ENCODE results near the gene MEN1. TPM values are rescaled to one million over a fixed set of nuclear protein-coding genes. Genes with fewer than 3 reads are reported as not detected.

Gene MEN1
- total RNA-seq, 2 donors from 2014 or later, result 21.1 to 45.5 TPM

DNA sequence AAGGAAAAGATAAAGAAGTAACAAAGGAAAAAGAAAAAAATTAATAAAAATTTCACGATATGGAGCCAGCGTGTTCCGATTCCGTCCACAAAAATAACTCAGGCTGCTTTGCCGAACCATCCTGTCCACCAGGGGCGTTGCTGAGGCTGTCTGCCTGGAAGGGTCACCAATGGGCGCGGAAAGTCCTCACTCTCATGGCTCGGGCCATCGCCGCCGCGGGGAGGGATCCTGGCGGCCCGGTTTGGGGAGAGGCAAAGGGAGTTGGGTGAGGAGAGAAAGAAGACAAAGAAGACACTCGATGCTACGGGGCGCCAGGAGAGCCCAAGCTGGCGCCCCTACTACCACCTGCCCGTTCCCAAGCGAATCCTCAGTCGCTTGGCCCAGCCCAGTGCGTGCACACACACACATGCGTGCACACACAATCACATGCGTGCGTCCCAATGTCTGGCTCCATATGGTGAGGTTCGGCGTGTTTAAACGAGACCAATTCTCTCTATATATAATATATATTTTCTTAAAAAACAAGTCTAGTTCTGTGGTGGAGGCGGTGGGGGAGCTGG lies 45.0 kb downstream of the MEN1 start:
- no peak overlapping the region for H3K4me3 ChIP-seq
- no peak for DNase-seq
- no peak overlapping the region for H3K27ac ChIP-seq
- no peaks in the 10 kb centered on the region for H3K27me3 ChIP-seq
- H3K9ac ChIP-seq (ENCODE audit: low read depth in 2 of 2, low read length in 2 of 2), result no peak overlapping the region
- H3K36me3 ChIP-seq, result peaks cover 53% of the 10 kb centered on the region
- peaks cover 7% of the 10 kb centered on the region for H3K4me1 ChIP-seq
- no peaks in the 10 kb centered on the region for H3K9me3 ChIP-seq
- intact Hi-C loops (cut with DNase I), result no loop called here
- no peak for TF ChIP-seq CTCF (IDR thresholded peaks at IDR 0.05)

DNA sequence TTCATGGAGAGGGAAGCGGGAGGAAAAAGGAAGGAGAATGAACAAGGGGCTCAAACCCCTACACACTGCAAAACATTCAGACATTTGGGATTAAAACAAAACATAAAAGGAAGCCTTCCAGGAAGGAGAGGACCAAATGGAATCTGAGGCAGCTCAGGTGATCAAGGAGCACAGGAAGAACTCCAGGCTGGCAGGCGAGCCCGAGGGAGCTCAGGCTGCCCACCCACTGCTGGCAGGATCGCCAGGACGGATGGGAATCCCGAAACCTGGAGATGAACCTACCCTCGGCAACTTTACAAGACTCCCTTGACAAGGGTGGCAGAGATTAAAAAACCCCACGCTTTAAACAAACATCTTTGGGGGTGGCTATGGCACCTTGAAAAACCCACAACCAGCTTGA lies 45.6 kb downstream of the MEN1 start:
- DNase-seq, result no peak
- no peak for TF ChIP-seq CTCF (IDR thresholded peaks at IDR 0.05)
- Histone ChIP-seq H3K4me3 (no peak overlapping the region), H3K4me1 (peaks cover 7% of the 10 kb centered on the region), H3K9me3 (no peaks in the 10 kb centered on the region), H3K27me3 (no peaks in the 10 kb centered on the region), H3K36me3 (peaks cover 46% of the 10 kb centered on the region), H3K27ac (peak overlapping the region; percentile 34), H3K9ac (ENCODE audit: low read depth in 2 of 2, low read length in 2 of 2) (no peak overlapping the region)
- intact Hi-C loops (cut with DNase I), result no loop called here

DNA sequence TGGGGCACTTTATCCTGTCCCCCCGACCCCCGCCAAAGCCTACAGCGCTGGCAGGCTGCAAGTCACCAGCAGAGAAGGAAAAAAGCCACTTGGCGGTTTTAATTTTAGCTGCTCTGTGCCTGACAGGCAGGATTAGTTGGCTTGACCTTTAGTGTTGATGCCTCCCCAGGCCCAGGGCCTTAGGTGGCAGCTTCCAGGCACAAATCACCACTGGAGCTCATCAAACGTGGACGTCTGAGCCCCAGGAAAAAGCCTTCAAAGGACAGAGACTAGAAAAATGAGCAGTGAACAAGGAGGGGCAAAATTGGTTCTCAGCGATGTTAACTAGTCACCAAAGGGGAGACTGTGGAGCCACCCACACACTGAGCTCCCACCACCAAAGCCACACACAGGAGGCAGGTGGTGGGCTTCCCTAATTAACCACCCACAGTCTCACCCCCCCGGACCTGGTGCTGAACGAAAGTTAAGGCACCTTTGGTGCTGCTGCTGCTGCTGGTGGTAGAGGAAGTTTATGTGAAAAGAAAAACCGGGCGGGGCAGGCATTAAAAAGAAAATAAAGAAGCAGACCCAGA lies 46.2 kb downstream of the MEN1 start:
- TF ChIP-seq CTCF (IDR thresholded peaks at IDR 0.05), result no peak
- H3K9me3 ChIP-seq, result no peaks in the 10 kb centered on the region
- peaks cover 7% of the 10 kb centered on the region for H3K4me1 ChIP-seq
- H3K27me3 ChIP-seq, result no peaks in the 10 kb centered on the region
- no peak overlapping the region for H3K4me3 ChIP-seq
- no peak for DNase-seq
- intact Hi-C loops (cut with DNase I), result no loop called here
- peaks cover 40% of the 10 kb centered on the region for H3K36me3 ChIP-seq
- H3K27ac ChIP-seq, result peak overlapping the region; percentile 34
- H3K9ac ChIP-seq (ENCODE audit: low read depth in 2 of 2, low read length in 2 of 2), result no peak overlapping the region

- peaks cover 7% of the 10 kb centered on the region for H3K4me1 ChIP-seq
- peak overlapping the region; percentile 34 for H3K27ac ChIP-seq
- no peaks in the 10 kb centered on the region for H3K27me3 ChIP-seq
- TF ChIP-seq CTCF (IDR thresholded peaks at IDR 0.05), result no peak
- H3K36me3 ChIP-seq, result peaks cover 35% of the 10 kb centered on the region
- H3K4me3 ChIP-seq, result no peak overlapping the region
- H3K9me3 ChIP-seq, result no peaks in the 10 kb centered on the region
- no peak for DNase-seq
- intact Hi-C loops (cut with DNase I), result no loop called here
- H3K9ac ChIP-seq (ENCODE audit: low read depth in 2 of 2, low read length in 2 of 2), result peak overlapping the region in 1 of 2 donors; percentile 18
Measured at GRCh38 chr11:64763526-64764039, 46.8 kb downstream of the MEN1 start.

- Histone ChIP-seq H3K4me1 (peaks cover 7% of the 10 kb centered on the region), H3K27ac (peak overlapping the region; percentile 34), H3K27me3 (no peaks in the 10 kb centered on the region), H3K9me3 (no peaks in the 10 kb centered on the region), H3K9ac (ENCODE audit: low read depth in 2 of 2, low read length in 2 of 2) (peak overlapping the region in 1 of 2 donors; percentile 18), H3K4me3 (no peak overlapping the region), H3K36me3 (peaks cover 32% of the 10 kb centered on the region)
- no peak for TF ChIP-seq CTCF (IDR thresholded peaks at IDR 0.05)
- intact Hi-C loops (cut with DNase I), result no loop called here
- no peak for DNase-seq
Measured at GRCh38 chr11:64762674-64763525, 47.5 kb downstream of the MEN1 start.

All from colonic mucosa (tissue), 4 donors.